Astrocyte (in vitro differentiated cells and primary cell): ENCODE measurements around the gene CRHR1.

Experiments used
- EZH2 ChIP-seq: IDR thresholded peaks from 2 replicates; pipeline ENCODE4 v1.6.1; 2012; ENCODE audit warnings: mild to moderate bottlenecking, low read length, inconsistent platforms; ENCODE audit not compliant: insufficient read depth
- TF ChIP-seq, protein P1 (sequence below): IDR thresholded peaks from 2 replicates; pipeline ENCODE4 v1.5.1; 2011; ENCODE audit warnings: low read depth, mild to moderate bottlenecking, inconsistent platforms, low read length, moderate library complexity; ENCODE audit not compliant: insufficient read depth

DNA sequence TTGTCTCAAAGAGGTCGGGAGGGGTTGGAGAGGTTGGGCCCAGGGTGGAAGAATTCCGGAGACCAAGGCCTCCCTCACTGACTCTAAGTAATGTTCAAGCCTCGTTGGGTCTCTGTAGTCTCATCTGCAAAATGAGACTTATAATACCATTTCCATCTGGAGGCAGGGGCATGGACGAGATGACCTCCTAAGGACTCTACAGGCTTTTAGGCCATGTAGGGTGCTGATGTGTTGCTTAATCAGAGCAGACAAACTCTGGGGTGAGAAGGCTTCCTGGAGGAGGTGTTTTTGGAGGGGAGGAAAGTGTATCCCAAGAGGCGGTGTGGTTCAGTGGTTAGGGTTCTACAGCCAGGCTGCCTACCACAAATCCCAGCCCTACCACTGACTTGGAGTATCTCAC, 63.6 kb downstream of the CRHR1 start:
- TF ChIP-seq, protein P1, sequence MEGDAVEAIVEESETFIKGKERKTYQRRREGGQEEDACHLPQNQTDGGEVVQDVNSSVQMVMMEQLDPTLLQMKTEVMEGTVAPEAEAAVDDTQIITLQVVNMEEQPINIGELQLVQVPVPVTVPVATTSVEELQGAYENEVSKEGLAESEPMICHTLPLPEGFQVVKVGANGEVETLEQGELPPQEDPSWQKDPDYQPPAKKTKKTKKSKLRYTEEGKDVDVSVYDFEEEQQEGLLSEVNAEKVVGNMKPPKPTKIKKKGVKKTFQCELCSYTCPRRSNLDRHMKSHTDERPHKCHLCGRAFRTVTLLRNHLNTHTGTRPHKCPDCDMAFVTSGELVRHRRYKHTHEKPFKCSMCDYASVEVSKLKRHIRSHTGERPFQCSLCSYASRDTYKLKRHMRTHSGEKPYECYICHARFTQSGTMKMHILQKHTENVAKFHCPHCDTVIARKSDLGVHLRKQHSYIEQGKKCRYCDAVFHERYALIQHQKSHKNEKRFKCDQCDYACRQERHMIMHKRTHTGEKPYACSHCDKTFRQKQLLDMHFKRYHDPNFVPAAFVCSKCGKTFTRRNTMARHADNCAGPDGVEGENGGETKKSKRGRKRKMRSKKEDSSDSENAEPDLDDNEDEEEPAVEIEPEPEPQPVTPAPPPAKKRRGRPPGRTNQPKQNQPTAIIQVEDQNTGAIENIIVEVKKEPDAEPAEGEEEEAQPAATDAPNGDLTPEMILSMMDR, result no peak
- TF ChIP-seq EZH2, result no peak
